ENCODE results near the gene TRPV2.

Gene TRPV2

DNA sequence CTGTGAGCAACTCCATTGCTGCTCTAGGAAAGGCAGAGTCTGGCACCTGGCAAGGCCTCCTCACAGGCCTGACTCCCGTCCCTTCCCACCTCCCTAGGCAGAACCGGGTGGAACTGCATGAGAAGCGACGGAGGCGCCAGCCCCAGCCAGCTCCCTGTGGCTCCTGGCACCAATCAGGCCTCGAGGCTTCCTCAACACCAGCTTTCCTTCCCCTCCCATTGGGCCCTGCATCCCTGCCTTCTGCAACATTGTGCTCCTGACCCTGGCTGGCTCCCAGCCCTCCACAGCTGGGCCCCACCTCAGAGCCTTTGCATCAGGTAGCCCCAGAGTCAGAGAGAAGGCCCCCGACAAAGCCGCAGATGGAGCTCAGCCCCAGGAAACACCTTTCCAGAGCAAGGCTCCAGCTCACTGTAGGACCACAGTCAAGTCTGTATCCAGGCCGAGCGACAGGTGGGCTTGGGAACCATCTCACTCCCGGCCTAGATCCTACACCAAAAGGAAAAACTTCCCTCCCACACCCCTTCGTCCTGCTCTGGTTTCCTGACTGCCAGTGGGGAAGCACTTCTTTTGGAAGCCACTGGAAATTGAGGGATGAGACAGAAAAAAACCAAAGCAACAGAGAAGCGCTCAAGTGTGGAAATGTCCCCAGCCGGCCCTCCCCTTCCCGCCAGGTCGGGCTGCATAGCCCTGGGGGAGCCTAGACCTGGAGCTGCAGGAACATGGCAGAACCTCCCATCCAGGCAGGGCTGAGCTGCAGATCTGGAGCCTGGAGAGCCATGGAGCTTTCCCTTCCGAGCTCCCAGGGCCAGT is 45.6 kb downstream of the TRPV2 start:
- no peaks in the 10 kb centered on the region for H3K27me3 ChIP-seq (ENCODE audit: insufficient read depth, low read length)
- H3K27ac ChIP-seq (ENCODE audit: low read depth, low read length), result no peak overlapping the region
- peaks cover 4% of the 10 kb centered on the region; the same call in 1 of the 2 replicates for H3K36me3 ChIP-seq (ENCODE audit: insufficient read depth, low read length)
- H3K9ac ChIP-seq (ENCODE audit: low read depth, low read length), result no peak overlapping the region
- no peak overlapping the region for H3K4me3 ChIP-seq (ENCODE audit: low read length)
- H3K9me3 ChIP-seq (ENCODE audit: insufficient read depth, low read depth, low read length), result no peaks in the 10 kb centered on the region
- peaks cover 13% of the 10 kb centered on the region for H3K4me1 ChIP-seq (ENCODE audit: insufficient read depth, low read length)
- 94% methylated on average over 17 of the region's 17 CpGs for WGBS

DNA sequence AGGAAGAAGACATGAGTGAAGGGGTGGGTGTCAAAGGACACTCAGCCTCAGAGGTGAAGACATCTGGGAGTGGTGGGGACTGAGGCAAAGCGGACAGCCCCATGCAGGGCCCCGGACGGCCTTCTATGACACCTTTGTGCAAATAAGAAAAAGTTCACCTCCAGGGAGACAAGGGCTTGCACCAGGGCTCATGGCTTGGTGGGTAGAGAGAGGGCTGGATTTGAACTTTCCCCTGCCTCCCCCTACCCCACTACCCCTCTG is 46.2 kb downstream of the TRPV2 start:
- 90% methylated on average over 3 of the region's 3 CpGs for whole genome bisulfite sequencing

DNA sequence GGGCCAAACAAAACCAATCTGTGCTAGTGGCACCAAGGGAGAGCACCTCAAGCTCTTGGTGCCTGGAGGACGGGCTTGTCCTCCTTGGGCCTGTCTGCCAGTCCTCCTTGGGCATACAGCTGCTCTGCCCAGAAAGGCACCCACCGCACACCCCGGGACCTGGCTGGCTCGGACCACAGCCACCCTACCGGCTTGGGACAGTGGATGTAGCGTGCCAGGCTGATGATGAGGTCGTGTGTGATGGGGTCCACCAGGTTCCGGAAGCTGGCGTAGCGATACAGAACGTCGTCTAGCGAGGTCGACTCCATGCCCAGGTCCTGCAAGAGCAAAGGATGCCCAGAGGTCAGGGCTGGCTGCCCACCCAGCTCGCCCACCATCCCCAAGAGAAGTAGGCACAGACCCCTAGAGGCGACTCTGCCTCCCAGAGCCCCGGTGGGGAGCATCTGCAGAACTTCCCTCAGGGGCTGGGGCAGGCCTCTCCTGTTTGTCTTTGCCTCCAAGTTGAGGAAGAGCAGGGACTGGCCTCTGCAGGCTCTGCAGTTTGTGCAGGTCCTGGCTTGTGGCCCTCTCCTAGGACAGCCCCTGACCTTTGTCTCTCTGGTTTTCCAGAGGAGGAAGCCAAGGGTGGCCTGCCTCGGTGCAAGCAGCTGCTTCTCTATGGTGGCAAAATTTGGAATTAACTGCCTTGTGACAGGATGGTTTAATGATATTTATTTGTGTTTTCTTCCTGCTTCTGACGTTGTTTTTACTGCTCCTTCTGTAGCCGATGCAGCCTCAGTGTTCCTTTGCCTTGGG is 46.9 kb downstream of the TRPV2 start:
- no peaks in the 10 kb centered on the region for H3K9me3 ChIP-seq (ENCODE audit: insufficient read depth, low read depth, low read length)
- WGBS, result 93% methylated on average over 20 of the region's 20 CpGs
- no peak overlapping the region for H3K4me3 ChIP-seq (ENCODE audit: low read length)
- H3K27me3 ChIP-seq (ENCODE audit: insufficient read depth, low read length), result no peaks in the 10 kb centered on the region
- no peak overlapping the region for H3K9ac ChIP-seq (ENCODE audit: low read depth, low read length)
- H3K27ac ChIP-seq (ENCODE audit: low read depth, low read length), result no peak overlapping the region
- peaks cover 4% of the 10 kb centered on the region; the same call in 1 of the 2 replicates for H3K36me3 ChIP-seq (ENCODE audit: insufficient read depth, low read length)
- H3K4me1 ChIP-seq (ENCODE audit: insufficient read depth, low read length), result peaks cover 13% of the 10 kb centered on the region

More for the DNA sequence above, 46.2 kb downstream of the TRPV2 start:
- peaks cover 4% of the 10 kb centered on the region; the same call in 1 of the 2 replicates for H3K36me3 ChIP-seq (ENCODE audit: insufficient read depth, low read length)
- no peaks in the 10 kb centered on the region for H3K27me3 ChIP-seq (ENCODE audit: insufficient read depth, low read length)
- H3K4me3 ChIP-seq (ENCODE audit: low read length), result no peak overlapping the region
- H3K27ac ChIP-seq (ENCODE audit: low read depth, low read length), result no peak overlapping the region
- H3K9ac ChIP-seq (ENCODE audit: low read depth, low read length), result no peak overlapping the region
- H3K9me3 ChIP-seq (ENCODE audit: insufficient read depth, low read depth, low read length), result no peaks in the 10 kb centered on the region
- H3K4me1 ChIP-seq (ENCODE audit: insufficient read depth, low read length), result peaks cover 13% of the 10 kb centered on the region

GRCh38 chr17:16463358-16464302 is 48.3 kb downstream of the TRPV2 start:
- Histone ChIP-seq H3K27me3 (ENCODE audit: insufficient read depth, low read length) (no peaks in the 10 kb centered on the region), H3K36me3 (ENCODE audit: insufficient read depth, low read length) (peaks cover 4% of the 10 kb centered on the region; the same call in 1 of the 2 replicates), H3K9ac (ENCODE audit: low read depth, low read length) (no peak overlapping the region), H3K4me3 (ENCODE audit: low read length) (no peak overlapping the region), H3K9me3 (ENCODE audit: insufficient read depth, low read depth, low read length) (no peaks in the 10 kb centered on the region), H3K4me1 (ENCODE audit: insufficient read depth, low read length) (peaks cover 13% of the 10 kb centered on the region), H3K27ac (ENCODE audit: low read depth, low read length) (no peak overlapping the region)
- 88% methylated on average over 13 of the region's 13 CpGs for WGBS

GRCh38 chr17:16464303-16465051 is 49.1 kb downstream of the TRPV2 start:
- no peaks in the 10 kb centered on the region for H3K9me3 ChIP-seq (ENCODE audit: insufficient read depth, low read depth, low read length)
- no peaks in the 10 kb centered on the region for H3K27me3 ChIP-seq (ENCODE audit: insufficient read depth, low read length)
- H3K9ac ChIP-seq (ENCODE audit: low read depth, low read length), result no peak overlapping the region
- no peak overlapping the region for H3K27ac ChIP-seq (ENCODE audit: low read depth, low read length)
- WGBS, result 82% methylated on average over 12 of the region's 12 CpGs
- H3K36me3 ChIP-seq (ENCODE audit: insufficient read depth, low read length), result peaks cover 4% of the 10 kb centered on the region; the same call in 1 of the 2 replicates
- H3K4me3 ChIP-seq (ENCODE audit: low read length), result no peak overlapping the region
- peaks cover 10% of the 10 kb centered on the region for H3K4me1 ChIP-seq (ENCODE audit: insufficient read depth, low read length)

GRCh38 chr17:16465052-16465312 is 49.6 kb downstream of the TRPV2 start:
- no peaks in the 10 kb centered on the region for H3K9me3 ChIP-seq (ENCODE audit: insufficient read depth, low read depth, low read length)
- H3K9ac ChIP-seq (ENCODE audit: low read depth, low read length), result no peak overlapping the region
- peaks cover 5% of the 10 kb centered on the region for H3K4me1 ChIP-seq (ENCODE audit: insufficient read depth, low read length)
- 80% methylated on average over 3 of the region's 3 CpGs for WGBS
- no peak overlapping the region for H3K27ac ChIP-seq (ENCODE audit: low read depth, low read length)
- no peak overlapping the region for H3K4me3 ChIP-seq (ENCODE audit: low read length)
- no peaks in the 10 kb centered on the region for H3K27me3 ChIP-seq (ENCODE audit: insufficient read depth, low read length)
- H3K36me3 ChIP-seq (ENCODE audit: insufficient read depth, low read length), result peaks cover 4% of the 10 kb centered on the region; the same call in 1 of the 2 replicates

- H3K9ac ChIP-seq (ENCODE audit: low read depth, low read length), result no peak overlapping the region
These were observed 50.5 kb downstream of the TRPV2 start for GRCh38 chr17:16465861-16466338.

GRCh38 chr17:16466407-16466806 is 51.0 kb downstream of the TRPV2 start:
- H3K9me3 ChIP-seq (ENCODE audit: insufficient read depth, low read depth, low read length), result no peaks in the 10 kb centered on the region
- peaks cover 4% of the 10 kb centered on the region; the same call in 1 of the 2 replicates for H3K36me3 ChIP-seq (ENCODE audit: insufficient read depth, low read length)
- no peak overlapping the region for H3K4me3 ChIP-seq (ENCODE audit: low read length)
- H3K27me3 ChIP-seq (ENCODE audit: insufficient read depth, low read length), result no peaks in the 10 kb centered on the region
- H3K27ac ChIP-seq (ENCODE audit: low read depth, low read length), result no peak overlapping the region
- H3K4me1 ChIP-seq (ENCODE audit: insufficient read depth, low read length), result peaks cover 2% of the 10 kb centered on the region
- H3K9ac ChIP-seq (ENCODE audit: low read depth, low read length), result no peak overlapping the region
- 79% methylated on average over 9 of the region's 9 CpGs for WGBS

More at GRCh38 chr17:16465861-16466338, 50.5 kb downstream of the TRPV2 start:
- Histone ChIP-seq H3K4me1 (ENCODE audit: insufficient read depth, low read length) (peaks cover 2% of the 10 kb centered on the region), H3K9me3 (ENCODE audit: insufficient read depth, low read depth, low read length) (no peaks in the 10 kb centered on the region), H3K4me3 (ENCODE audit: low read length) (no peak overlapping the region), H3K36me3 (ENCODE audit: insufficient read depth, low read length) (peaks cover 4% of the 10 kb centered on the region; the same call in 1 of the 2 replicates), H3K27me3 (ENCODE audit: insufficient read depth, low read length) (no peaks in the 10 kb centered on the region), H3K27ac (ENCODE audit: low read depth, low read length) (no peak overlapping the region)
- 86% methylated on average over 4 of the region's 4 CpGs for WGBS

- Histone ChIP-seq H3K36me3 (ENCODE audit: insufficient read depth, low read length) (peaks cover under 1% of the 10 kb centered on the region; the same call in 1 of the 2 replicates), H3K9ac (ENCODE audit: low read depth, low read length) (no peak overlapping the region), H3K4me1 (ENCODE audit: insufficient read depth, low read length) (peaks cover 2% of the 10 kb centered on the region), H3K27me3 (ENCODE audit: insufficient read depth, low read length) (no peaks in the 10 kb centered on the region), H3K9me3 (ENCODE audit: insufficient read depth, low read depth, low read length) (no peaks in the 10 kb centered on the region), H3K27ac (ENCODE audit: low read depth, low read length) (no peak overlapping the region), H3K4me3 (ENCODE audit: low read length) (no peak overlapping the region)
- WGBS, result 95% methylated on average over 6 of the region's 6 CpGs
These were observed 51.7 kb downstream of the TRPV2 start for GRCh38 chr17:16467044-16467443.

- no peaks in the 10 kb centered on the region for H3K27me3 ChIP-seq (ENCODE audit: insufficient read depth, low read length)
- H3K9me3 ChIP-seq (ENCODE audit: insufficient read depth, low read depth, low read length), result no peaks in the 10 kb centered on the region
- H3K36me3 ChIP-seq (ENCODE audit: insufficient read depth, low read length), result no peaks in the 10 kb centered on the region
- WGBS, result over 99% methylated on average over 3 of the region's 3 CpGs
- H3K27ac ChIP-seq (ENCODE audit: low read depth, low read length), result no peak overlapping the region
- H3K9ac ChIP-seq (ENCODE audit: low read depth, low read length), result no peak overlapping the region
- H3K4me1 ChIP-seq (ENCODE audit: insufficient read depth, low read length), result peaks cover 9% of the 10 kb centered on the region
- H3K4me3 ChIP-seq (ENCODE audit: low read length), result no peak overlapping the region
These were observed 52.5 kb downstream of the TRPV2 start for GRCh38 chr17:16467886-16468285.

Data from HUES64 (cell line).